Measurements from ENCODE around the gene SCP2.

- TF ChIP-seq POLR2AphosphoS5 (IDR thresholded peaks at IDR 0.05; ENCODE audit: low read depth, low read length) (no peak), SIN3A (IDR thresholded peaks at IDR 0.05; ENCODE audit: borderline replicate concordance, insufficient read depth, low read length) (no peak), REST (IDR thresholded peaks at IDR 0.05; ENCODE audit: insufficient read depth in 1 of 2, low read depth in 2 of 2, low read length in 2 of 2) (no peak), TAF1 (IDR thresholded peaks at IDR 0.05; ENCODE audit: borderline replicate concordance, insufficient read depth, low read length) (no peak), FOXP2 (optimal IDR thresholded peaks at IDR 0.05; ENCODE audit: borderline replicate concordance, extremely low read depth, extremely low read length, insufficient read depth) (no peak)
Measured at GRCh38 chr1:53093451-53093754, 166.3 kb downstream of the SCP2 start.
